ENCODE data around the gene RAD23A. TPM values are rescaled to one million over a fixed set of nuclear protein-coding genes. Genes with fewer than 3 reads are reported as not detected.

Gene RAD23A
- total RNA-seq, 1 donor from 2014 or later: 37.7 TPM

DNA sequence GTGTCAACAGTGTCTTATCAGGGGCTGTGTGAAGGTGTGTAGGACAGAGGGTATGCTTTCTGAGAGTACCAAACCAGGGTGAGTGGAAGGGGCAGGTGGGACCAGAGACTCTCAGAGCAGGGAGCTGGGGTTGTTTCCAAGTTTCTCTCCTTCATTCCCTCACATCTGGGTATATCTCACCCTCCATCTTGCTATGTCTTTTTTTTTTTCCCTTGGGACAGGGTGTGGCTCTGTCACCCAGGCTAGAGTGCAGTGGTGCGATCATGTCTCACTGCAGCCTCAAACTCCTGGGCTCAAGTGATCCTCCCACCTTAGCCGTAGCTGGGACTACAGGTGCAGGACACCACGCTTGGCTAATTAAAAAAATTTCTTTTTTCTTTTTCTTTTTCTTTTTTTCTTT lies 34.3 kb downstream of the RAD23A start:
- Histone ChIP-seq H3K4me1 (no peaks in the 10 kb centered on the region), H2AFZ (replicated peaks) (no peak overlapping the region), H3K4me3 (no peak overlapping the region), H4K20me1 (ENCODE audit: low read depth) (no peaks in the 10 kb centered on the region), H3K79me2 (ENCODE audit: low read depth) (no peaks in the 10 kb centered on the region), H3K4me2 (no peak overlapping the region), H3K9me3 (ENCODE audit: low read depth) (no peaks in the 10 kb centered on the region), H3K9ac (no peak overlapping the region), H3K27me3 (peaks cover 63% of the 10 kb centered on the region), H3K27ac (no peak overlapping the region), H3F3A (ENCODE audit: low read depth) (no peaks in the 10 kb centered on the region), H3K36me3 (no peaks in the 10 kb centered on the region)
- H3K27ac Mint-ChIP-seq: no peak overlapping the region
- H3K4me1 Mint-ChIP-seq: peaks cover 4% of the 10 kb centered on the region
- no peaks in the 10 kb centered on the region for H3K9me3 Mint-ChIP-seq
- TF ChIP-seq, protein P1, sequence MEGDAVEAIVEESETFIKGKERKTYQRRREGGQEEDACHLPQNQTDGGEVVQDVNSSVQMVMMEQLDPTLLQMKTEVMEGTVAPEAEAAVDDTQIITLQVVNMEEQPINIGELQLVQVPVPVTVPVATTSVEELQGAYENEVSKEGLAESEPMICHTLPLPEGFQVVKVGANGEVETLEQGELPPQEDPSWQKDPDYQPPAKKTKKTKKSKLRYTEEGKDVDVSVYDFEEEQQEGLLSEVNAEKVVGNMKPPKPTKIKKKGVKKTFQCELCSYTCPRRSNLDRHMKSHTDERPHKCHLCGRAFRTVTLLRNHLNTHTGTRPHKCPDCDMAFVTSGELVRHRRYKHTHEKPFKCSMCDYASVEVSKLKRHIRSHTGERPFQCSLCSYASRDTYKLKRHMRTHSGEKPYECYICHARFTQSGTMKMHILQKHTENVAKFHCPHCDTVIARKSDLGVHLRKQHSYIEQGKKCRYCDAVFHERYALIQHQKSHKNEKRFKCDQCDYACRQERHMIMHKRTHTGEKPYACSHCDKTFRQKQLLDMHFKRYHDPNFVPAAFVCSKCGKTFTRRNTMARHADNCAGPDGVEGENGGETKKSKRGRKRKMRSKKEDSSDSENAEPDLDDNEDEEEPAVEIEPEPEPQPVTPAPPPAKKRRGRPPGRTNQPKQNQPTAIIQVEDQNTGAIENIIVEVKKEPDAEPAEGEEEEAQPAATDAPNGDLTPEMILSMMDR (IDR thresholded peaks at IDR 0.05): no peak
- TF ChIP-seq EZH2phosphoT487 (IDR thresholded peaks at IDR 0.05) (no peak), EZH2 (IDR thresholded peaks at IDR 0.05) (no peak)
- H3K27me3 Mint-ChIP-seq (ENCODE audit: insufficient read depth, low read depth): peaks cover 15% of the 10 kb centered on the region
- no peak overlapping the region for H3K4me3 Mint-ChIP-seq
- DNase-seq (ENCODE audit: low spot score): no peak
- H3K36me3 Mint-ChIP-seq: no peaks in the 10 kb centered on the region

DNA sequence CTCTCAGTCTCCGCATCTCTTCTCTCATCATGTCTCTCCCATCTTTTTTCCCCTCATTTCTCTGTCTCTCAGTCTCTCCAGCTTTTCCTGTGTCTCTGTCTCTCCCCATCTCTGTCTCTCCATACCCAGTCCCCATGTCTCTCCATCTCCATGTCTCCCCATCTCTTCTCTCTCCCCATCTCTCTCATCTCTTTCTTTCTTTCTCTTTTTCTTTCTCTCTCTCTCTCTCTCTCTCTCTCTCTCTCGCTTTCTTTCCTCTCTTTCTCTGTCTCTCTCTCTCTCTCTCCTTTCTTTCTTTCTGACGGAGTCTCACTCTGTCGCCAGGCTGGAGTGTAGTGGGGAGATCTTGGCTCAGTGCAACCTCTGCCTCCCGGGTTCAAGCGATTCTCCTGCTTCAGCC lies 37.0 kb downstream of the RAD23A start:
- Mint-ChIP-seq H3K27ac (no peak overlapping the region), H3K4me3 (no peak overlapping the region), H3K4me1 (peaks cover 13% of the 10 kb centered on the region), H3K36me3 (no peaks in the 10 kb centered on the region), H3K9me3 (peaks cover 2% of the 10 kb centered on the region), H3K27me3 (ENCODE audit: insufficient read depth, low read depth) (peaks cover 23% of the 10 kb centered on the region)
- H3K4me3 ChIP-seq: no peak overlapping the region
- peaks cover 90% of the 10 kb centered on the region for H3K27me3 ChIP-seq
- H3K9ac ChIP-seq: no peak overlapping the region
- no peak for DNase-seq (ENCODE audit: low spot score)
- peaks cover 6% of the 10 kb centered on the region for H3F3A ChIP-seq (ENCODE audit: low read depth)
- no peaks in the 10 kb centered on the region for H3K4me1 ChIP-seq
- H3K4me2 ChIP-seq: no peak overlapping the region
- no peak overlapping the region for H3K27ac ChIP-seq
- H3K79me2 ChIP-seq (ENCODE audit: low read depth): no peaks in the 10 kb centered on the region
- no peaks in the 10 kb centered on the region for H3K36me3 ChIP-seq
- TF ChIP-seq EZH2 (IDR thresholded peaks at IDR 0.05): no peak
- TF ChIP-seq, protein P1 (IDR thresholded peaks at IDR 0.05): no peak
- TF ChIP-seq EZH2phosphoT487 (IDR thresholded peaks at IDR 0.05): no peak
- H3K9me3 ChIP-seq (ENCODE audit: low read depth): no peaks in the 10 kb centered on the region
- H2AFZ ChIP-seq (replicated peaks): peak overlapping the region; percentile 80
- H4K20me1 ChIP-seq (ENCODE audit: low read depth): peaks cover 5% of the 10 kb centered on the region

DNA sequence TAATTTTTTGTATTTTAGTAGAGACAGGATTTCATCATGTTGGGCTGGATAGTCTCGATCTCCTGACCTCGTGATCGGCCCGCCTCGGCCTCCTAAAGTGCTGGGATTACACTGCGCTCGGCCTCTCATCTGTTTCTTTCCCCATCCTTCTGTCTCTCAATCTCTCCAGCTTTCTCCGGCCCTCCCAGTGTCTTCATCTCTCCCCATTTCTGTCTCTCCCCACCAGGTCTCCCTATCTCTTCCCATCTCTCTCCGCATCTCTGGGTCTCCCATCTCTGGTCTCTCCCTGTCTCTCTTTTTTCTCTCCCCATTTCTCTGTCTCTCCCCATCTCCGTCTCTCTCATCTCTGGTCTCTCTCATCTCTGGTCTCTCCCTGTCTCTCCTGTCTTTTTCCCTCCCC lies 37.4 kb downstream of the RAD23A start:
- Histone ChIP-seq H2AFZ (replicated peaks) (peak overlapping the region; percentile 80), H3K36me3 (no peaks in the 10 kb centered on the region), H3K9me3 (ENCODE audit: low read depth) (no peaks in the 10 kb centered on the region), H3K27ac (no peak overlapping the region), H4K20me1 (ENCODE audit: low read depth) (peaks cover 5% of the 10 kb centered on the region), H3K4me2 (peak overlapping the region; percentile 76), H3F3A (ENCODE audit: low read depth) (peaks cover 6% of the 10 kb centered on the region), H3K27me3 (peaks cover 94% of the 10 kb centered on the region), H3K9ac (no peak overlapping the region), H3K4me1 (no peaks in the 10 kb centered on the region), H3K79me2 (ENCODE audit: low read depth) (no peaks in the 10 kb centered on the region), H3K4me3 (peak overlapping the region; percentile 36)
- Mint-ChIP-seq H3K36me3 (no peaks in the 10 kb centered on the region), H3K9me3 (peaks cover 2% of the 10 kb centered on the region), H3K4me3 (no peak overlapping the region), H3K27me3 (ENCODE audit: insufficient read depth, low read depth) (peaks cover 21% of the 10 kb centered on the region), H3K27ac (no peak overlapping the region), H3K4me1 (peaks cover 13% of the 10 kb centered on the region)
- no peak for DNase-seq (ENCODE audit: low spot score)
- TF ChIP-seq, protein P1 (IDR thresholded peaks at IDR 0.05): no peak
- TF ChIP-seq EZH2 (IDR thresholded peaks at IDR 0.05): peak; percentile 9
- TF ChIP-seq EZH2phosphoT487 (IDR thresholded peaks at IDR 0.05): peak; percentile 38

All from neural progenitor cell (in vitro differentiated cells).